ENCODE measurements around the gene RAB5A. TPM values are rescaled to one million over a fixed set of nuclear protein-coding genes. Genes with fewer than 3 reads are reported as not detected.

Gene RAB5A
- polyA plus RNA-seq, 1 experiment = 58.7 TPM

- POLR2A ChIA-PET = no interaction called here
- H3K27ac ChIP-seq (ENCODE audit: low read depth, low read length) = no peak overlapping the region
- no peak for DNase-seq (ENCODE audit: low read depth, low spot score)
- H3K27me3 ChIP-seq (ENCODE audit: control insufficient read depth, insufficient read depth, low read length) = no peaks in the 10 kb centered on the region
- TF ChIP-seq, protein P1, sequence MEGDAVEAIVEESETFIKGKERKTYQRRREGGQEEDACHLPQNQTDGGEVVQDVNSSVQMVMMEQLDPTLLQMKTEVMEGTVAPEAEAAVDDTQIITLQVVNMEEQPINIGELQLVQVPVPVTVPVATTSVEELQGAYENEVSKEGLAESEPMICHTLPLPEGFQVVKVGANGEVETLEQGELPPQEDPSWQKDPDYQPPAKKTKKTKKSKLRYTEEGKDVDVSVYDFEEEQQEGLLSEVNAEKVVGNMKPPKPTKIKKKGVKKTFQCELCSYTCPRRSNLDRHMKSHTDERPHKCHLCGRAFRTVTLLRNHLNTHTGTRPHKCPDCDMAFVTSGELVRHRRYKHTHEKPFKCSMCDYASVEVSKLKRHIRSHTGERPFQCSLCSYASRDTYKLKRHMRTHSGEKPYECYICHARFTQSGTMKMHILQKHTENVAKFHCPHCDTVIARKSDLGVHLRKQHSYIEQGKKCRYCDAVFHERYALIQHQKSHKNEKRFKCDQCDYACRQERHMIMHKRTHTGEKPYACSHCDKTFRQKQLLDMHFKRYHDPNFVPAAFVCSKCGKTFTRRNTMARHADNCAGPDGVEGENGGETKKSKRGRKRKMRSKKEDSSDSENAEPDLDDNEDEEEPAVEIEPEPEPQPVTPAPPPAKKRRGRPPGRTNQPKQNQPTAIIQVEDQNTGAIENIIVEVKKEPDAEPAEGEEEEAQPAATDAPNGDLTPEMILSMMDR (IDR thresholded peaks at IDR 0.05; ENCODE audit: low read depth, low read length) = no peak
- no peaks in the 10 kb centered on the region for H3K9me3 ChIP-seq (ENCODE audit: control insufficient read depth, insufficient read depth, low read length)
- no peak overlapping the region for H3K4me3 ChIP-seq (ENCODE audit: low read depth, low read length)
- CTCF ChIA-PET = no interaction called here
Observed at GRCh38 chr3:20001932-20002331, 55.0 kb downstream of the RAB5A start.

DNA sequence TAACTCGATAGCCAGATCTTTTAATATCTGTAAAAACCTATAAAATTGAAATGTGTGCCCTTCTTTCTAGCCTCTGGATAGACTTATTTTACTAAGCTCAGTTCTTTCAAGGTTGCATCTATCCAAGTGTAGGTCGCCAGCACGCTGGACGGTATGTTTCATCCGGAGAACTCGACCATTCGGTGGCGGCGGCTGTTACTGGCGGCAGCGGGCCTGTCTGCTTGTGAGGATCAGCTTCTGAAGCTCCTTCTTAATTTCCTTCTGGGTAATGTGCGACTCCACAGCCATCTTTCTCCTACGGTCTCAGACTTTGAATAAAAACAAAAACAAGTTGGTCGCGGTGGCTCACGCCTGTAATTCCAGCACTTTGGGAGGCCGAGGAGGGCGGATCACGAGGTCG lies 61.1 kb downstream of the RAB5A start:
- Histone ChIP-seq H3K27me3 (ENCODE audit: control insufficient read depth, insufficient read depth, low read length) (no peaks in the 10 kb centered on the region), H3K27ac (ENCODE audit: low read depth, low read length) (no peak overlapping the region), H3K4me3 (ENCODE audit: low read depth, low read length) (no peak overlapping the region), H3K9me3 (ENCODE audit: control insufficient read depth, insufficient read depth, low read length) (no peaks in the 10 kb centered on the region)
- DNase-seq (ENCODE audit: low read depth, low spot score) = no peak
- ChIA-PET CTCF (no interaction called here), POLR2A (no interaction called here)
- TF ChIP-seq, protein P1 (IDR thresholded peaks at IDR 0.05; ENCODE audit: low read depth, low read length) = no peak

GRCh38 chr3:20008646-20009045 lies 61.7 kb downstream of the RAB5A start:
- Histone ChIP-seq H3K9me3 (ENCODE audit: control insufficient read depth, insufficient read depth, low read length) (no peaks in the 10 kb centered on the region), H3K27ac (ENCODE audit: low read depth, low read length) (no peak overlapping the region), H3K4me3 (ENCODE audit: low read depth, low read length) (no peak overlapping the region), H3K27me3 (ENCODE audit: control insufficient read depth, insufficient read depth, low read length) (no peaks in the 10 kb centered on the region)
- POLR2A ChIA-PET = no interaction called here
- CTCF ChIA-PET = no interaction called here
- TF ChIP-seq, protein P1 (IDR thresholded peaks at IDR 0.05; ENCODE audit: low read depth, low read length) = no peak
- no peak for DNase-seq (ENCODE audit: low read depth, low spot score)

GRCh38 chr3:20012164-20012563 lies 65.3 kb downstream of the RAB5A start, which contains the start of gene PP2D1:
Gene PP2D1 (minus strand): TSS chr3:20012264. CDS start chr3:20012072, 192 bp downstream.
- H3K27me3 ChIP-seq (ENCODE audit: control insufficient read depth, insufficient read depth, low read length) = no peaks in the 10 kb centered on the region
- no peak within 1 kb of the TSS for H3K27ac ChIP-seq (ENCODE audit: low read depth, low read length)
- POLR2A ChIA-PET = no interaction called here
- CTCF ChIA-PET = no interaction called here
- TF ChIP-seq, protein P1 (IDR thresholded peaks at IDR 0.05; ENCODE audit: low read depth, low read length) = no peak
- H3K9me3 ChIP-seq (ENCODE audit: control insufficient read depth, insufficient read depth, low read length) = no peaks in the 10 kb centered on the region
- no peak for DNase-seq (ENCODE audit: low read depth, low spot score)
- no peak within 1 kb of the TSS for H3K4me3 ChIP-seq (ENCODE audit: low read depth, low read length)

DNA sequence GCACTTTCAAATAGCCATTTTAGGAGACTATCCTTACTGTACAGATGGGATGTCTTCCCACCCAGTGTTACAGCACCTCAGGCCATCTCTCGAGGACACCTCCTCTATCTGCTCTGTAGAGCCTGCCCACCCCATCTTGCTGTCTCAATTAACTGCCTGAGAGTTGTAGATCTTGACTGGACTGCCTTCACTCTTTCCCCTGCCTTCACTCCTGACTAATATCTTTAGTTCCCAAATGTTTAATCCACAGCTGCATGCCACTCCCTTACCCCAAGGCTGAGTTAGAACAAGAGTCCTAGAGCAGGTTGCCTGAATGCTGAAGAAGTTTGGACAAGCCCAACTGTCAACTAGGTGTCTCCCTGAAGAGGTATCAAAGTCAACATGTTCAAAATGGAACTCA lies 66.5 kb downstream of the RAB5A start:
- no peak for DNase-seq (ENCODE audit: low read depth, low spot score)
- no peak overlapping the region for H3K4me3 ChIP-seq (ENCODE audit: low read depth, low read length)
- ChIA-PET POLR2A (no interaction called here), CTCF (no interaction called here)
- H3K27ac ChIP-seq (ENCODE audit: low read depth, low read length) = no peak overlapping the region
- no peaks in the 10 kb centered on the region for H3K9me3 ChIP-seq (ENCODE audit: control insufficient read depth, insufficient read depth, low read length)
- no peaks in the 10 kb centered on the region for H3K27me3 ChIP-seq (ENCODE audit: control insufficient read depth, insufficient read depth, low read length)
- TF ChIP-seq, protein P1 (IDR thresholded peaks at IDR 0.05; ENCODE audit: low read depth, low read length) = no peak

All from AG04450 (cell line).